ENCODE measurements around the gene RADIL.

RADIL gene

DNA sequence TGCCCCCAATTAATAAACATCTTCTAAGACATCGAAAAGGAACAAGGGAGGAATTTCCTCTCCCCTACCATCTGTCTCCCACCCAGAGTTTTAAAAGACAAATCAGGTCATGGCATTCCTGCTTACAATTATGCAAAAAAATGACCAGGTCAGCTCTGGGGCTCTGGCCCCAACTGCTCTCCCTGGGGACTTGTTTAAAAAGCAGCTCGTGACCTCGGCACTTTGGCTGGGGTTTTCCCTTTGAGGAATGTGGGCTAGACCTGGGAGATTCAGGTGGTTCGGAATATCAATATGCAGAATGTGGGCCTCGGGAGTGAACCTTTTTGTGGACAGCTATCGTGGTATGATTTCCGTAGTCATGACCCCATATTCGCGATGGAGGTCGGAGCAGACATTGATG is 648 bp upstream of the RADIL start:
- DNase-seq (ENCODE audit: low read depth, low spot score) = no peak
- in situ Hi-C loops (cut with HindIII; ENCODE audit: low sequenced_read_pairs) = no loop called here
- H3K4me3 ChIP-seq (ENCODE audit: low read depth, low read length) = no peak overlapping the region
- TF ChIP-seq, protein P1, sequence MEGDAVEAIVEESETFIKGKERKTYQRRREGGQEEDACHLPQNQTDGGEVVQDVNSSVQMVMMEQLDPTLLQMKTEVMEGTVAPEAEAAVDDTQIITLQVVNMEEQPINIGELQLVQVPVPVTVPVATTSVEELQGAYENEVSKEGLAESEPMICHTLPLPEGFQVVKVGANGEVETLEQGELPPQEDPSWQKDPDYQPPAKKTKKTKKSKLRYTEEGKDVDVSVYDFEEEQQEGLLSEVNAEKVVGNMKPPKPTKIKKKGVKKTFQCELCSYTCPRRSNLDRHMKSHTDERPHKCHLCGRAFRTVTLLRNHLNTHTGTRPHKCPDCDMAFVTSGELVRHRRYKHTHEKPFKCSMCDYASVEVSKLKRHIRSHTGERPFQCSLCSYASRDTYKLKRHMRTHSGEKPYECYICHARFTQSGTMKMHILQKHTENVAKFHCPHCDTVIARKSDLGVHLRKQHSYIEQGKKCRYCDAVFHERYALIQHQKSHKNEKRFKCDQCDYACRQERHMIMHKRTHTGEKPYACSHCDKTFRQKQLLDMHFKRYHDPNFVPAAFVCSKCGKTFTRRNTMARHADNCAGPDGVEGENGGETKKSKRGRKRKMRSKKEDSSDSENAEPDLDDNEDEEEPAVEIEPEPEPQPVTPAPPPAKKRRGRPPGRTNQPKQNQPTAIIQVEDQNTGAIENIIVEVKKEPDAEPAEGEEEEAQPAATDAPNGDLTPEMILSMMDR (IDR thresholded peaks at IDR 0.05; ENCODE audit: low read depth, low read length) = no peak

DNA sequence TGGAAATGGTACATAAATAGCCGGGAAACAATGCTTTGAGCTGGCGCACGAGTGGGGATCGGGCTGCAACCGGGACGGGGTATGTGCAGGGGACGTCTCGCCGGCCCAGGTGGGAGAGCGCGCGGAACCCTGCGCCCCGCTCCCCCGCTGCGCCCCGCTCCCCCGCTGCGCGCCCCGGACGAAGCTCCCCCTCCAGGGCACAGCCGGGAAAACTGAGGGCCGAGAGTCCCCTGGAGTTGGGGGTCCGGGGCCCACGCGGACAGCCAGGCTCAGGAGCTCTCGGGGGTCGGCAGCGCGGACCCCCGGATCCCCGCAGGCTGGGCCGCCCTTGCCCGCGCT is 514 bp downstream of the RADIL start:
- in situ Hi-C loops (cut with HindIII; ENCODE audit: low sequenced_read_pairs) = no loop called here
- TF ChIP-seq, protein P1 (IDR thresholded peaks at IDR 0.05; ENCODE audit: low read depth, low read length) = no peak
- H3K4me3 ChIP-seq (ENCODE audit: low read depth, low read length) = peak overlapping the region; percentile 31
- no peak for DNase-seq (ENCODE audit: low read depth, low spot score)

DNA sequence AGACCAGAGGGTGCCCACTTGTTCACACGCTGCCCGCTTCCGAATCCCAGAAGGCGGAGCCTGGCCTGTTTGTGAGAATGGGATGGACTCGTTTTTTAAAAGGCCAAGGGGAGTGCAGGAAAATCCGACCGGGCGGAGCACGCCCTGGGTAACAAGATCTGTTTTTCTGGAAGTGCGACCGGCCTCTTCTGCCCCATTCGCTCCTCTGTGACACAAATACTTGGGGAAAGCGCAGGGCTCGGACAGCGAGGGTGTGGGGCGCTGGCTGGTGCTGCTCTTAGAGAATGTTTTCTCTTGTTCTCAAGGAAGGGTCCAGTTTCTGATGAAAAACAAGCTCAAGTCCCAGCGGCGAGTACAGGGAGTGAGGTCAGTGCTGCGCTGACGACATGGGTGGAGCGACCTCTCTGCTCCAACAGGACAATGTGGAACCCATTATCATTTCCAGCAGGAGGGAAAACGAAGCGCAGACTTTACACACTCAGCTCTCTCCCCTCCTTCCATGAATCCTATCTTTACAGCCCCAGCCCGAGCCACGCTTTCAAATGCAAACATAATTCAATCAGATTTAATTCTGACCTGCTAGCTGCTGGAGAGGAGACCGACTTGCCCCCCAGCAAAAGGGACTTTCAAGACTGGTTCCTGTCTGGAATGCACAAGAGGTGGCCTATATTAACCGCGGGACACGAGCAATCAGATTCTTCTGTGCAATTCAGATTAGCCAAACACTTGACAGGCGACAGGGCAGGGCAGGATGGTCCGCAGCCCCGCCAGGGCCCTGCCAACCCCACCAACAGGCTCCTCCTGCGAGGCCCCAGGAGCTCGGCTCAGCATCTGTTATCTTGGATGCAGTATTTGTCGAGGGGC is 1.1 kb downstream of the RADIL start:
- H3K4me3 ChIP-seq (ENCODE audit: low read depth, low read length) = peak overlapping the region; percentile 31
- peak; percentile 69 for DNase-seq (ENCODE audit: low read depth, low spot score)
- TF ChIP-seq, protein P1 (IDR thresholded peaks at IDR 0.05; ENCODE audit: low read depth, low read length) = no peak
- in situ Hi-C loops (cut with HindIII; ENCODE audit: low sequenced_read_pairs) = no loop called here

DNA sequence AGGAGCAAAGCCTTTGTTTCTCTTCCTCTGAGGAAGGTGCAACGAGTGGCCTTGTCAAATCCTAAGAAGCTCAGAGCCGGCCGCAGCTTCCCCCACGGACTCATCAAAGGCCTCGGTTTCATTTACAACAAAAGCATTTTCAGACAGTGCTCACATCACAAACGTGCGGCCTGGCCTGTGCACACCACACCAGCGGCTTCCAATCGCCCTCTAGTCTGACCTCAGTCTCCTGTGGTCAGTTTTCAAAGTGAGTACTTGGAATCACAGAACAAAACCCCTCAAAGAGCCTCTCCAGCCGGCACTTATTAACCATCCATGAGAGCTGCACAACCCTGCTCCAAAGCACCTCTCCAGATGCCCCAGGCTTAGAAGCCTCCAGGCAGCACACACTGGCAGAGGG is 3.3 kb downstream of the RADIL start:
- DNase-seq (ENCODE audit: low read depth, low spot score) = peak; percentile 5
- no peak overlapping the region for H3K4me3 ChIP-seq (ENCODE audit: low read depth, low read length)
- in situ Hi-C loops (cut with HindIII; ENCODE audit: low sequenced_read_pairs) = no loop called here
- TF ChIP-seq, protein P1 (IDR thresholded peaks at IDR 0.05; ENCODE audit: low read depth, low read length) = no peak

DNA sequence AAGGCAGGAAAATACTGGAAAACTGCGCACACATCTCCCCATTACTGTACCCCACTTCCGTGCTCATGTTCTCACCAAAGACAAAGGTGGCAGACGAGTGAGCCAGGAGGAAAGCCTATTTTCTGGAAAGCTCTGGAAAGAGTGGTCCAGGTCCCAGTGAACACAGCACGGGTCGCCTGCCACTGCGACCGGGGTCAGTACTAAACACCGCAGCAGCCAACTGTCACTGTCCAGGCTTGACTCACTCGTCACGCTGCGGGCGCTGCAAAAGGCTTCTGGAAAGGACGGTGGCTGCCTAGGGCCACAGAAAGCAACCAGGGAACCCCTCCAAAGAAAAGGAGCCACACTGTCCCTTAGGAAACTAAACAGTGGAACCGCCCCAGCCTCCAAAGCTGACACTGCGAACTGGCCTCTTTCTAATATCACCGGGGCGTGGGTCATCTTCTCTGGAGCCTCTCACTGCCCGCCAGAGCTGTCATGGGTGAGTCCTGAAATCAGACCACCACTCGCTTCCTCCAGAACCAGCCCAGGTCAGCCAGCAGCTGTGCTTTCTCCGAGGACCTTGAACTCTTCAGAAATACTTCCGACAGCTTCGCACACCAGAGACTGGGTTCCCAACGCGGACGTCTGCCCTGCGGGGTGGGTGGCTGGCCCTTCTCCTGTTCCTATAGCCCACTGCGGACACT is 4.0 kb downstream of the RADIL start:
- no peak overlapping the region for H3K4me3 ChIP-seq (ENCODE audit: low read depth, low read length)
- in situ Hi-C loops (cut with HindIII; ENCODE audit: low sequenced_read_pairs) = no loop called here
- TF ChIP-seq, protein P1 (IDR thresholded peaks at IDR 0.05; ENCODE audit: low read depth, low read length) = no peak
- no peak for DNase-seq (ENCODE audit: low read depth, low spot score)

DNA sequence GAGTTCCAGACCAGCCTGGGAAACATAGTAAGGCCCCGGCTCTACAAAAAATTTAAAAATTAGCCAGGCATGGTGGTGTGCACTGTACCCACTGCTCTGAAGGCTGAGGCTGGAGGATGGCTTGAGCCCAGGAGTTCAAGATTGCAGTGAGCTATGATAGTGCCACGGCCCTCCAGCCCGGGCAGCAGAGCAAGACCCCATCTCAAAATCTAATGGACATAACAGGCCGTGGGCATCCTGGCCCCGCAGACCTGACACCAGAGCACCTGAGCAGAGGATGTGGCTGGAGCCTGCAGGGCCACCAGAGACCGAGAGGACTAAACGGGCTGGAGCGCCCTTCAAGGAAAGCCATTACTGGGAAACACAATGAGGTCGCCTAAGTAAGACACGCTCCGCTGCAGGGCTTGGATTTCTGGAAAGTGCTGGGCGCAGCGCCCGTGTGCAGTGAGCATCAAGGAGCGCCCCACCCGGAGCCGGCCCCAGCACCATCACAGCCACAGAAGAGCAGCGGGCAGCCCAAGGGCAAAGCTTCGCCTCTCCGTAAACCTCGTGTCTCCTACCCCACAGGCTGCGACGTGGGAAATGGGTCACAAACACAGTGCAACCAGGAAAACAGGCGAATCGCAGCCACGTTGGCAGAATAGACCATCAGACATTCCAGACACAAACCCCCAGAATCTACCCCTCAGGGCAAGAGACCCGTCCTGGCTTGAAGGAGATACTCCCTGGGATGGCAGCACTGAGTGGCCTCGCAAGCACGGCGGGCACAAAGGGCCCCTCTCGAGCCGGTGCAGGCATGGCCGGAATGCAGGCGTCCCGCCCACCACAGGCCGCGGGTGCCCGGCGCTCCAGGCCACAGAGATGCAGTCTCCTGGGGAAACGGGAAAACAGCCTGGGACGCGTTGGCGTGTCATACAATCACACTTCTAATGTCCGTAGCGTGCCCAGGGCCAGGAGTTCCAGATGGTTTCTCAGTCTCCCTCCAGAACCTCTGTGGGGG is 4.9 kb downstream of the RADIL start:
- TF ChIP-seq, protein P1 (IDR thresholded peaks at IDR 0.05; ENCODE audit: low read depth, low read length) = no peak
- DNase-seq (ENCODE audit: low read depth, low spot score) = peak; percentile 9
- no peak overlapping the region for H3K4me3 ChIP-seq (ENCODE audit: low read depth, low read length)
- in situ Hi-C loops (cut with HindIII; ENCODE audit: low sequenced_read_pairs) = no loop called here

Measured in astrocyte of the spinal cord (primary cell).